Tibial nerve (tissue), 4 donors: ENCODE results near the gene MGLL.

Experiments used
- EP300 ChIP-seq, 2 donors: sonication (generic); formaldehyde crosslinking; IDR thresholded peaks; one replicate each; pipeline ENCODE4 v1.6.1; 2017; ENCODE audit warnings: antibody characterized with exemption in 2 of 2, mild to moderate bottlenecking in 1 of 2
- POLR2A ChIP-seq, 2 donors: fragments of 450-650 bp; IDR thresholded peaks; one replicate each; pipeline ENCODE4 v1.6.1; 2017; ENCODE audit warnings: antibody characterized with exemption in 2 of 2, mild to moderate bottlenecking in 2 of 2, moderate library complexity in 2 of 2
- TF ChIP-seq, protein P1 (sequence below), 5 experiments: fragments of 200-600 bp in 3 of 5; fragments of 450-650 bp in 2 of 5; sonication (generic) in 3 of 5; IDR thresholded peaks; one replicate each; pipeline ENCODE4 v1.5.1; 2016 to 2019; ENCODE audit warnings: antibody characterized with exemption in 5 of 5, mild to moderate bottlenecking in 3 of 5, moderate library complexity in 2 of 5

DNA sequence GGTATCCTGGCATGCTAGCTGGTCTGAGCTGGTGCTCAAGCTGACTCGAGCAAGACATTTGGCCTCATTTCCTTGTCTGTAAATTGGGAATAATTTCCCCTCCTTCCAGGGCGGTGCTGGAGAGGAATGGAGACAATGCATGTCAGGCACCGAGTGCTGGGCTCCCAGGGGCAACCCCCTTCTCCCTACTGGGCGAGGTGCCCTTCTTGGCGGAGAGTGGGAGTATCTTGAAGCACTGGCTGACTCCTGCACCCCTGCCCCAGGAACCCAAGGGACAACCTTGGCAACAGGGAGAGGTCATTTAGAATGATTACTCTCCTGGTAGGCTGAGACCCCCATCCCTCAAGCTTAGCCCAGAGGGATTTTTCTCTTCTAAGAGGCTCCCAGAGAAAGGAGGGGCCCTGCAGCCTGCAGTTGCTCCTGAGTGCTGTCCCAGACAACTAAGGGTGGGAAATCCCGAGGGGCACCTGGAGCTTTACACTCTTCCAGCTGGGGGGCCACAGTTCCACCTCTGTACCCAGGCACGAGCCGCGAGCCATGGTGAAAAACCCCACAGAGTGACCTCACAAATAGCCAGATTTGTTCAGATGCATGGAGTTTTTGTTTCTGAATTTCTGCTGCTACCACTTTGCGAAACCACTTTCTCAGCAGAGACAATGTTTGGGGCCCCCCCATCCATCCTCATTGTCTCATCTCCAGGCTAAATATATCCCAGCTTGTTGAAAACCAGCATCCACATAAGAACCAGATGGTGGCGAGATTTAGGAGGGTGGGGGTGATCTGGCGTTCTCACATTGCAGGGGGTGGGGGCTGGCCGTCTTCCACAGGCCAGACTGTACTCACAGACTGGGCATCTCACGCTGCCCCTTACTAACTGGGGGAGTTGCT lies 104.7 kb downstream of the MGLL start:
- TF ChIP-seq, protein P1, sequence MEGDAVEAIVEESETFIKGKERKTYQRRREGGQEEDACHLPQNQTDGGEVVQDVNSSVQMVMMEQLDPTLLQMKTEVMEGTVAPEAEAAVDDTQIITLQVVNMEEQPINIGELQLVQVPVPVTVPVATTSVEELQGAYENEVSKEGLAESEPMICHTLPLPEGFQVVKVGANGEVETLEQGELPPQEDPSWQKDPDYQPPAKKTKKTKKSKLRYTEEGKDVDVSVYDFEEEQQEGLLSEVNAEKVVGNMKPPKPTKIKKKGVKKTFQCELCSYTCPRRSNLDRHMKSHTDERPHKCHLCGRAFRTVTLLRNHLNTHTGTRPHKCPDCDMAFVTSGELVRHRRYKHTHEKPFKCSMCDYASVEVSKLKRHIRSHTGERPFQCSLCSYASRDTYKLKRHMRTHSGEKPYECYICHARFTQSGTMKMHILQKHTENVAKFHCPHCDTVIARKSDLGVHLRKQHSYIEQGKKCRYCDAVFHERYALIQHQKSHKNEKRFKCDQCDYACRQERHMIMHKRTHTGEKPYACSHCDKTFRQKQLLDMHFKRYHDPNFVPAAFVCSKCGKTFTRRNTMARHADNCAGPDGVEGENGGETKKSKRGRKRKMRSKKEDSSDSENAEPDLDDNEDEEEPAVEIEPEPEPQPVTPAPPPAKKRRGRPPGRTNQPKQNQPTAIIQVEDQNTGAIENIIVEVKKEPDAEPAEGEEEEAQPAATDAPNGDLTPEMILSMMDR (IDR thresholded peaks at IDR 0.05), result no peak
- no peak for TF ChIP-seq POLR2A (IDR thresholded peaks at IDR 0.05)
- TF ChIP-seq EP300 (IDR thresholded peaks at IDR 0.05), result no peak
